CD14-positive monocyte (primary cell): Measurements from ENCODE around the gene VAT1L. TPM values are rescaled to one million over a fixed set of nuclear protein-coding genes. Genes with fewer than 3 reads are reported as not detected.

ENCODE experiments used
- DNase-seq, 3 donors: peaks; one replicate each; pipeline ENCODE4 v3.0.0-alpha.2; 2011 to 2022
- H2AFZ ChIP-seq: 2 replicates; pipeline ENCODE4 v1.6.0; 2012; ENCODE audit warnings: mild to moderate bottlenecking, low read depth, low read length, inconsistent platforms; ENCODE audit not compliant: insufficient read depth, poor library complexity, severe bottlenecking
- H3K27ac ChIP-seq, 2 donors: 1 replicate in 1 of 2; 2 replicates in 1 of 2; pipeline ENCODE4 v1.5.1; 2012 to 2013; ENCODE audit warnings: low read length in 2 of 2, control low read depth in 1 of 2, inconsistent platforms in 1 of 2, low read depth in 1 of 2, mild to moderate bottlenecking in 1 of 2
- H3K27me3 ChIP-seq, 2 donors: one replicate each; pipeline versions ENCODE4 v1.6.0 to v1.6.1; 2011 to 2013; ENCODE audit warnings: low read length in 2 of 2; ENCODE audit not compliant: control insufficient read depth in 2 of 2, insufficient read depth in 2 of 2
- H3K36me3 ChIP-seq, 2 donors: replicated peaks in 1 of 2; 1 replicate in 1 of 2; 2 replicates in 1 of 2; pipeline versions ENCODE4 v1.5.1 to v1.6.1; 2012 to 2013; ENCODE audit warnings: low read length in 2 of 2, control low read depth in 1 of 2, inconsistent platforms in 1 of 2, mild to moderate bottlenecking in 1 of 2; ENCODE audit not compliant: insufficient read depth in 2 of 2, control insufficient read depth in 1 of 2
- H3K4me1 ChIP-seq, 2 donors: 1 replicate in 1 of 2; 2 replicates in 1 of 2; pipeline versions ENCODE4 v1.5.1 to v1.6.1; 2012 to 2013; ENCODE audit warnings: low read length in 2 of 2, control low read depth in 1 of 2, inconsistent platforms in 1 of 2, mild to moderate bottlenecking in 1 of 2, moderate library complexity in 1 of 2; ENCODE audit not compliant: insufficient read depth in 2 of 2, control insufficient read depth in 1 of 2
- H3K4me2 ChIP-seq: replicated peaks from 2 replicates; pipeline ENCODE3; 2012; ENCODE audit warnings: low read length, moderate library complexity, mild to moderate bottlenecking; ENCODE audit not compliant: poor library complexity, severe bottlenecking; ENCODE audit errors: extremely low read depth
- H3K4me3 ChIP-seq, 3 experiments: fragments of 200-600 bp in 1 of 3; sonication (generic) in 1 of 3; replicated peaks in 1 of 3; 1 replicate in 2 of 3; 2 replicates in 1 of 3; pipeline ENCODE4 v1.5.1; 2011 to 2013; ENCODE audit warnings: low read length in 3 of 3, mild to moderate bottlenecking in 3 of 3, control low read depth in 2 of 3, low read depth in 2 of 3, inconsistent platforms in 1 of 3, moderate library complexity in 1 of 3
- H3K79me2 ChIP-seq: 2 replicates; pipeline ENCODE4 v1.6.0; 2012; ENCODE audit warnings: mild to moderate bottlenecking, control low read depth, inconsistent platforms, low read length, moderate library complexity; ENCODE audit not compliant: insufficient read depth
- H3K9ac ChIP-seq: 2 replicates; pipeline ENCODE4 v1.6.0; 2017; ENCODE audit warnings: low read length, mild to moderate bottlenecking; ENCODE audit not compliant: insufficient read depth, poor library complexity, severe bottlenecking
- H3K9me3 ChIP-seq, 2 donors: replicated peaks in 1 of 2; 1 replicate in 1 of 2; 2 replicates in 1 of 2; pipeline versions ENCODE4 v1.5.1 to v1.6.1; 2012 to 2013; ENCODE audit warnings: low read length in 2 of 2, control low read depth in 1 of 2; ENCODE audit not compliant: control insufficient read depth in 1 of 2, insufficient read depth in 1 of 2
- H4K20me1 ChIP-seq: 2 replicates; pipeline ENCODE4 v1.6.0; 2012; ENCODE audit warnings: mild to moderate bottlenecking, low read length, control low read depth, moderate library complexity; ENCODE audit not compliant: insufficient read depth
- H3K27ac Mint-ChIP-seq, 7 donors: one replicate each; pipeline ENCODE4 v1.8.0; 2020; ENCODE audit warnings: mild to moderate bottlenecking in 7 of 7, mixed read lengths in 7 of 7, moderate library complexity in 6 of 7, inconsistent platforms in 2 of 7
- H3K27me3 Mint-ChIP-seq, 3 donors: one replicate each; pipeline ENCODE4 v1.8.0; 2021 to 2022; ENCODE audit warnings: low read depth in 3 of 3, mild to moderate bottlenecking in 3 of 3, mixed read lengths in 3 of 3, moderate library complexity in 3 of 3, inconsistent platforms in 1 of 3
- H3K36me3 Mint-ChIP-seq, 2 donors: one replicate each; pipeline ENCODE4 v1.8.0; 2020; ENCODE audit warnings: mixed read lengths in 2 of 2, inconsistent platforms in 1 of 2, mild to moderate bottlenecking in 1 of 2
- H3K4me1 Mint-ChIP-seq: one replicate; pipeline ENCODE4 v1.8.0; 2020; ENCODE audit warnings: mild to moderate bottlenecking, mixed read lengths
- H3K4me3 Mint-ChIP-seq, 2 donors: one replicate each; pipeline ENCODE4 v1.8.0; 2020; ENCODE audit warnings: mild to moderate bottlenecking in 2 of 2, mixed read lengths in 2 of 2, moderate library complexity in 1 of 2
- H3K9me3 Mint-ChIP-seq, 7 donors: one replicate each; pipeline ENCODE4 v1.8.0; 2020 to 2022; ENCODE audit warnings: mixed read lengths in 7 of 7, mild to moderate bottlenecking in 6 of 7, moderate library complexity in 6 of 7, inconsistent platforms in 2 of 7
- WGBS: methylation state at CpG from one replicate; pipeline ENCODE4 v1.1.5; 2013; ENCODE audit warnings: missing lambda C conversion rate; ENCODE audit not compliant: insufficient coverage; 5-methylcytosine and 5-hydroxymethylcytosine counted together
- intact Hi-C, 2 donors: fragments of 100-400 bp; cut with micrococcal nuclease; formaldehyde crosslinking; loops; one replicate each; pipeline versions ENCODE4 v1.15.0 to v1.15.1; 2023
- polyA plus RNA-seq, 3 donors: library from polyadenylated mRNA; depleted of rRNA in 1 of 3; unstranded in 2 of 3; stranded (reverse) in 1 of 3; fragments of 300-500 nt in 2 of 3; fragments of >200 nt in 1 of 3; fragmentation: Illumina TruSeq in 2 of 3; gene quantifications; 1 replicate in 2 of 3; 2 replicates in 1 of 3; pipeline ENCODE4 v1.2.3, GENCODE V29; 2012 to 2021
- TF ChIP-seq, protein P1 (sequence below): fragments of 200-600 bp; IDR thresholded peaks from one replicate; pipeline ENCODE4 v1.8.0; 2022; ENCODE audit warnings: antibody characterized with exemption, mild to moderate bottlenecking

Gene VAT1L
- polyA plus RNA-seq, 3 donors: not detected

DNA sequence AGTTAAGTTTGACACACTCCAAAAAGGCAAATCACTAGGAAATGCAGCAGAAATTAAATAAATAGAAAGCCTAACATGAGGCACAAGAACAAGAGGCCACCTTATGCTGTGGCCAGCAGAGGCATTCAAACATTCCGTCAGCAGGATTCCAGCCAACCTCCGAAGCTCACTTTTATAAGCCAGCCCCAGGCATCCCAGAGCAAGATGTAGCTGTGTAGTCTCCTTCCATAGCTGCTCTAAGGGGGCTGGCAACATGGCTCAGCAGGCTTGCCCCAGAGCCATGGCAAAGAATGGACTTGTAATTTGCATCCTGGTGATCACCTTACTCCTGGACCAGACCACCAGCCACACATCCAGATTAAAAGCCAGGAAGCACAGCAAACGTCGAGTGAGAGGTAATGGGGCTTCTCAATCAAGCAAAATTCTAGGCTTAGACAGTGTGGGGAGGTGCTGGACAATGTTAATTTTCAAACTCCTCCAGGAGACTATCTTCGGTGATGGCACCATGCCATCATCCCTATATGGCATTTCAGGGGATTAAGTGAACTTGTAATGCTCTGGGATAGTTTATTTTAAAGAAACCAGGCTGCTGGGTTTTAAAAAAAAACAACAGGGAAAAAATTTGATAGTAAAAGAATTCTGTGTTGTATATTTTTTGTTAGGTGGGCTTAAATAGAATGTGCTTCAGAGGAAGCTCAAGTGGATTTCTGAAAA lies 234.1 kb downstream of the VAT1L start, which contains the start of gene CLEC3A:
Gene CLEC3A, plus strand, starts transcription at position 202 of the 714 bp plus-strand sequence. Its CDS starts 79 bp downstream, at position 281.
- 68% methylated on average over 2 of the region's 5 CpGs for WGBS

GRCh38 chr16:78024159-78024558 lies 235.8 kb downstream of the VAT1L start:
- H3K27ac Mint-ChIP-seq: no peak overlapping the region
- Histone ChIP-seq H3K4me2 (no peak overlapping the region), H3K4me3 (no peak overlapping the region), H2AFZ (no peak overlapping the region), H3K36me3 (no peaks in the 10 kb centered on the region), H3K4me1 (no peaks in the 10 kb centered on the region), H4K20me1 (no peaks in the 10 kb centered on the region), H3K79me2 (no peaks in the 10 kb centered on the region), H3K9ac (no peak overlapping the region), H3K27me3 (no peaks in the 10 kb centered on the region), H3K9me3 (no peaks in the 10 kb centered on the region), H3K27ac (no peak overlapping the region)
- H3K27me3 Mint-ChIP-seq: peaks cover 0 to 3% (median 0%) of the 10 kb centered on the region in 3 donors
- H3K4me3 Mint-ChIP-seq: no peak overlapping the region
- peaks cover 0 to 2% (median 0%) of the 10 kb centered on the region in 7 donors for H3K9me3 Mint-ChIP-seq
- no peaks in the 10 kb centered on the region for H3K4me1 Mint-ChIP-seq
- DNase-seq: no peak
- no peaks in the 10 kb centered on the region for H3K36me3 Mint-ChIP-seq
- intact Hi-C loops: no loop called here
- WGBS: 97% methylated on average over 3 of the region's 5 CpGs
- TF ChIP-seq, protein P1, sequence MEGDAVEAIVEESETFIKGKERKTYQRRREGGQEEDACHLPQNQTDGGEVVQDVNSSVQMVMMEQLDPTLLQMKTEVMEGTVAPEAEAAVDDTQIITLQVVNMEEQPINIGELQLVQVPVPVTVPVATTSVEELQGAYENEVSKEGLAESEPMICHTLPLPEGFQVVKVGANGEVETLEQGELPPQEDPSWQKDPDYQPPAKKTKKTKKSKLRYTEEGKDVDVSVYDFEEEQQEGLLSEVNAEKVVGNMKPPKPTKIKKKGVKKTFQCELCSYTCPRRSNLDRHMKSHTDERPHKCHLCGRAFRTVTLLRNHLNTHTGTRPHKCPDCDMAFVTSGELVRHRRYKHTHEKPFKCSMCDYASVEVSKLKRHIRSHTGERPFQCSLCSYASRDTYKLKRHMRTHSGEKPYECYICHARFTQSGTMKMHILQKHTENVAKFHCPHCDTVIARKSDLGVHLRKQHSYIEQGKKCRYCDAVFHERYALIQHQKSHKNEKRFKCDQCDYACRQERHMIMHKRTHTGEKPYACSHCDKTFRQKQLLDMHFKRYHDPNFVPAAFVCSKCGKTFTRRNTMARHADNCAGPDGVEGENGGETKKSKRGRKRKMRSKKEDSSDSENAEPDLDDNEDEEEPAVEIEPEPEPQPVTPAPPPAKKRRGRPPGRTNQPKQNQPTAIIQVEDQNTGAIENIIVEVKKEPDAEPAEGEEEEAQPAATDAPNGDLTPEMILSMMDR: no peak

More for the DNA sequence above, 234.1 kb downstream of the VAT1L start, which contains the start of gene CLEC3A:
- Mint-ChIP-seq H3K36me3 (no peaks in the 10 kb centered on the region), H3K9me3 (peaks cover 0 to 2% (median 2%) of the 10 kb centered on the region in 7 donors), H3K27ac (no peak within 1 kb of the TSS), H3K4me1 (no peaks in the 10 kb centered on the region), H3K27me3 (peaks cover 0 to 3% (median 3%) of the 10 kb centered on the region in 3 donors), H3K4me3 (no peak within 1 kb of the TSS)
- intact Hi-C loops: no loop called here
- Histone ChIP-seq H4K20me1 (no peaks in the 10 kb centered on the region), H3K9me3 (no peaks in the 10 kb centered on the region), H3K4me2 (no peak within 1 kb of the TSS), H2AFZ (no peak within 1 kb of the TSS), H3K36me3 (no peaks in the 10 kb centered on the region), H3K27me3 (no peaks in the 10 kb centered on the region), H3K4me3 (no peak within 1 kb of the TSS), H3K27ac (no peak within 1 kb of the TSS), H3K79me2 (no peaks in the 10 kb centered on the region), H3K9ac (no peak within 1 kb of the TSS), H3K4me1 (no peaks in the 10 kb centered on the region)
- TF ChIP-seq, protein P1: no peak
- DNase-seq: no peak
